CD4-positive, alpha-beta T cell treated with Interleukin-17A for 4 hours (primary cell): Measurements from ENCODE around the gene PER2.
"Not testable (repeated sequence)": the region's sequence is repeated elsewhere in the genome, so short reads cannot be mapped to it uniquely, and the experiment has no call there.

ENCODE experiments used
- DNase-seq: peaks from one replicate; pipeline ENCODE4 v3.0.0-alpha.2; 2020; ENCODE audit warnings: mixed read lengths

PER2 gene

DNA sequence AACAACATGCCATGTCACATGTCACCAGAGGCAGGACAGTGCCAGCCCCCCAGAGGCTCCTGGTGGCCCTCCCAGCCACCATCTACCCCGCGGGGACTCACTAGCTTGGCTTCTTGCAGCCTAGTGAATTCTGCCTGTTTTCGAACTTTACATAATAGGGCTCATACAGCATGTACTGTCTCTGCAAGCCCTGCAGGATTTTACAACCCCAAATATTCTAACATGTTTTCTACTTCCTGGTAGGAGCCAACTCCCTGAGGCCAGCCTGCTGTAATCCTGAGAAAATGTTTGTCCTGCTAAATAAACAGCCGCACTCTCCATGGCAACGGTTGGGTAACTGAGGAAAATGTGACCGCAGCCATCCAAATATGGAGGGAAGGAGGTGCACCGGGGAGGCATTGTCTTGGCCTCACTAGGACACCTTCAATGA is 2.7 kb downstream of the PER2 start:
- DNase-seq: no peak

DNA sequence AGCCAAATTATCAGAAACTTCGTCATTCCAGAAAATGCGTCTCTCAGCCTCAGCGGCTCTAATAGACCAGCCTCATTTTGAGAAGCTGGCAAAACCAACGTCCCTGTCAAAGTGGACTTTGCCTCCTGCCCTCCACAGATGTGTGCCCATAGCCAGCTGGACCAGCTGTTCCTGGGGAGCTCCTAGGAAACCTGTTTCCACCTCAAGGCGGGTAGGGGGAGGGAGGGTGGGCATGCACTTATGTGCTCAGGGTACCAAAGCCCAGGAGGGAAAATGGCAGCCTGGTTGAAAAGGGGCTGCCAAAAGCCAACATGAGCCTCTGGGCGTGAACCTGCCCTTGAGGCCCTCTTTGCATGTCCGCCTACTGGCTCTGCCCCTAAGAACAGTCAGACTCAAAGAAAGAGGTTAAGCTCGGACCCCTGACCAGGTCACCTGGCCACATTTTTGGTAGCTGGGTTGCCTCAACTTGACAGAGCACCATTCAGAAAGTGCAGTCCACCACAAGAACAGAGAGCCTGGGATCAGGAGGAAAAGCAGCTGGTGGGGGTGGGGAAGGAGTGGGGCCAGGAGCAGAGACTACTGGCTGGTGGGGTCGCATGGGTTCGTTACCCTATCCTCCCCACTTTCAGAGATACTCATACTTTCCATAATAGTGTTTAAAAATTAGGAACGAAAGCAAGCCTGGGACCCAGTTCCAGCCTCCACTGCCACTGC is 3.5 kb downstream of the PER2 start:
- no peak for DNase-seq

DNA sequence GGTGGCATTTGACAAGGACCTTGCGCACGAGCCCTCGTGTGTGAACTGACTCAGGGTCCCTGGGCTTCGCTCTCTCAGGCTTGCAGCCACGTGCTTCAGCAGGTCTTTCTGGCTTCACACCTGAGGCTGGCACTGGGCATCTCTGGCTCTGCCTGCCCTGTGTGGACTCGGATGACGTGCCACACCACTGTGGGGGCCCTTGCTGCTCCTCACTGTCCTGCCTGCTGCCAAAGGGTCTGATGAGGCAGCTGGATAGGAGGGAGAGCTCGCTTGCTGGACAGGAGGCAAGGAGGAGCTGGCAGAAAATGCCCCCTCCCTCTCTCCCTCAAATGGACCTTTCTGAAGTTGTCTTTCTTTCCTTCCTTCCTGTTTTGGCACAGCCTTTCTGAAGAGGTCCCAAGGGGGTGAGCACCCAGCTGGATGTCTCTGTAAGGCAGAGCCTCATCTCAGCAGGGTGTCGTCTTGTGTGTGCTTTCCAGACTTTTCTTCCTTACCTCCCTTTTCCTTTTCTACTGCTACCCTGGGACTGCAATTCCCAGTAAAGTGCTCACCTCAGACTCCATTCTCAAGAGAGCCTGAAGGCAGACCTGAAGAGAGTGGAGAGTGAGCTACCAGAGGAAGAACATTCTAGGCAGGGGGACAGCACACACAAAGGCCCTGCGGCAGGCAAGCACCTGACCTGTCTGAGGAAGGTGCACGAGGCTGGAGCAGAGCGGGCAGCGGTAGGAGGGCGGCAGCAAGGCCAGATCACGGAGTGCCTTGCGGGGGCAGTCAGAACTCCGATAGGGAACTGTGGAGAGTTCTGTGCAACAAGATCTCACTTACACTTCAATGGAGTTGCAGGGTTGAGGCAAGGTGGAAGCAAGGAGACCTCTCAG is 5.3 kb downstream of the PER2 start:
- no peak for DNase-seq

DNA sequence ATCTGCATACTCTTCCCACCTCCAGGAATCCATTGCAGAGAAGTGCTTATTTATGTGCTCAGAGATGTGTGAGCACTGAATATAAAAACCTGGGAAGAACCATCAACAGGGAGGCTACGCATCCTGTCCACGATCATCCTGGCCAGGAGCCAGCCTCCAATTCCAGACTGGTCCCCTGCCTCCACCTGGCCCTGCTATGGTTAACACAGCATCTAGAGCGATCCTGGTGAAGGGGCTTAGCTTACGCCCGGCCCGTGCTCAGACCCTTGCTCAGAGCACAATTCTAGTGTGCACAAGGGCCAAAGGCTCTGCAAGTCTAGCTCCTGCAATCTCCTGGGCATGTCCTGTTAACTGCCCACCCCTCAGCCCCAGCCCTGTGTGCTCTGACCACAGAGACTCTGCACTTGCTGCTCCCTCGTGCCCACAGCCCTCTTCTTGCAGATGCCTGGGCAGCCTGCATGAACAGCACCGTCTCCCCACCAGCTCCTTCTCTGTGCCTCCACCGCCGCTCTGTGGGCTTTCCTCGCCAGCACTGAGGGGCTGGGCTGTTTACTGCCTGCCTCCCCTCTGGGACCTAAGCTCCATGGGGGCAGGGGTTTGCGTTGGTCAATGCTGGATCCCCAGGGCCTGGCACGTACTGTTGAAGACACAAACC is 6.5 kb downstream of the PER2 start:
- no peak for DNase-seq

DNA sequence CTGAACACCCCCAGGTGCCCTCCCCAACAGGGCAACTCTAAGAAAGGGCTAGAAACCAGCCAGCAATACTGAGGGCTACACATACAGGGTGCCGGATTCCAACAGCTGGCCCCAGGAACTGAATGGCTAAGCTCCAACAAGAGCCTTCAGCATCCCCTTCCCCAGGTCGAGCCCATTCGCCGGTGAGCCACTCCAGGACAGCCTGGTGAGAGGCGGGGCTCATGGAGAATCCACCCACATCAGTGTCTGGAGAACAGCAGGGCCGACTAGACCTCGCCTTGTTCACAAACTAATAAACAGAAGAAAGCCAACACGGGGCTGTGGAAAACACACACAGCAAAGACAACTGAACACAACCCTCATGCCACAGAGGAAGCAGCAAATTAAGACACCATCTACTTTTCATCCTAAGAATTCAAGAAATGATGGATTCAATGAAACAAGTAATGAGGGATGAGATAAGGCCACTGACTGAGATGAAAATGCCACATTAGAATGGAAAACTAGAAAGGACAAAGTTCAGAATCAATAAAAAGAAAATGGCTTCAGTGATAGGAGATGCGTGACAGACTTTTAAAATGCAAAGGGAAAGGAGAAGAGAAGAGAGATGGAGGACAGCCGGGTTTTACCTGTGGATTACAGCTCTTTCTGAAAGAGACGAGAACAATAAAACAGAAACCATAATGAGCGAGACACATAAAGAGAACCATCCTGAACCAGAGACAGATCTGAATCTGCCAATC is 8.2 kb downstream of the PER2 start:
- no peak for DNase-seq

DNA sequence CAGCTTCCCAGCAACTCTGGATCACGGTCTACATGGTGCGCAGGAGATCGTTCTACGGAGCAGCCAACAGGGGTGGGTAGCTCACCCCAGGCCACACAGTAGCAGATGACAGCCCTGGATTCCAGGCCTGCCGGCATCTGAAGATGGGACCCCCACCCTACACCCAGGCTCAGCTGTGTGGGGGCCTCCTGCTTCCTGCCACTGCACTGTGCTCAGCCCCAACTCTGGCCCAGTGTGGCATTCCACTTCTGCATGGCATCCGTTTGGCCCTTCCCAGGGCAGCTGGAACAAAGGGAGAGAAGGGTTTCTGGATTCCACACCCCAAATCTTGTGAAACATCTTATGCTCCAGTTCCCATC is 9.1 kb downstream of the PER2 start:
- no peak for DNase-seq

DNA sequence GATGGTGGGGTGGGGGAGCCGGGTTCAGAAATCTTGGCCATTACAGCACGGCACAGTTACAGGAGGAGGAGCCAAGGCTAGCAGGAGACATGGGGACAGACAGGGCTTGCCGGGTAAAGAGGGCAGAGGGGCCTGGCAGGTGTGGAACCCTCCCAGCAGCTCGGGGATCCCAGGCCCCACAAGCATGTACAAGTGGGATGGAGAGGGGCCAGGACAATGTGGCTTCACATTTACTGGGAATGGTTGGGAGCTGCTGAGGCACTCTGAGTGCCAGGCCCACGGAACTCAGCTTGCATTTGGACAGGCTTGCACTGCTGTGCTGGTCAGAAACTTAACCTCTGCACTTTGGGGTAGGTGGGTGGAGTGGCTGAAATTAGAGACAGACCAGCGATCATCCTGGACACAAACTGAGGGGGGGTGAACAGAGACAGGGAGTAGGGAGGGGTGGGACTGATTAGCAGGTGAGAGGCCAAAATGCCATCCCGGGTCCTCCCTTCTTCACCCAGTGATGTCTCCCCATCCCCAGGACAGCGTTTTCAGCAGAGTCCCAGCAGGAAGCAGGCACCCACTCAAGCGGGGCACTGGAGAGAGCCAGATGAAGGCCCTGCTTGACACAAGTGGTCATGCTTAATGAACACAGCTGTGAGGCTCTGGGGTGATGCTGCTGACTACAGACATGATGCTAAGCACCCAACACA is 9.6 kb downstream of the PER2 start:
- no peak for DNase-seq

DNA sequence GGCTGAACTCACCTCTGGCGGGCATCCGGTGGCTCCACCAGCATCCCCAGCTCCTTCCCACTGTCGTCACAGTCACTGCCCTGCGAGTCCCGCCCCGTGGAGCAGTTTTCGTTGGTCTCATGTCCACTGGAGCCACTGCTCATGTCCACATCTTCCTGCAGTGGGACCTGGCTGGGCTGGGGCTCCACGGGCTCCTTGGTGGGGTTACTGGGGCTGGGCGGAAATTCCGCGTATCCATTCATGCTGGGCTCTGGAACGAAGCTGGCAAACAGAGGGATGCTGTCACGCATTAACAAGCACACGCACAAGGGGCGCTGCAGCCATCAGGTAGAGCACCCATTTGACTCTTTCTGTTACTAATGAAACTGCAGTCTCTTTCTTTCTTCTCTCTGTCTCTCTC is 10.7 kb downstream of the PER2 start:
- no peak for DNase-seq

DNA sequence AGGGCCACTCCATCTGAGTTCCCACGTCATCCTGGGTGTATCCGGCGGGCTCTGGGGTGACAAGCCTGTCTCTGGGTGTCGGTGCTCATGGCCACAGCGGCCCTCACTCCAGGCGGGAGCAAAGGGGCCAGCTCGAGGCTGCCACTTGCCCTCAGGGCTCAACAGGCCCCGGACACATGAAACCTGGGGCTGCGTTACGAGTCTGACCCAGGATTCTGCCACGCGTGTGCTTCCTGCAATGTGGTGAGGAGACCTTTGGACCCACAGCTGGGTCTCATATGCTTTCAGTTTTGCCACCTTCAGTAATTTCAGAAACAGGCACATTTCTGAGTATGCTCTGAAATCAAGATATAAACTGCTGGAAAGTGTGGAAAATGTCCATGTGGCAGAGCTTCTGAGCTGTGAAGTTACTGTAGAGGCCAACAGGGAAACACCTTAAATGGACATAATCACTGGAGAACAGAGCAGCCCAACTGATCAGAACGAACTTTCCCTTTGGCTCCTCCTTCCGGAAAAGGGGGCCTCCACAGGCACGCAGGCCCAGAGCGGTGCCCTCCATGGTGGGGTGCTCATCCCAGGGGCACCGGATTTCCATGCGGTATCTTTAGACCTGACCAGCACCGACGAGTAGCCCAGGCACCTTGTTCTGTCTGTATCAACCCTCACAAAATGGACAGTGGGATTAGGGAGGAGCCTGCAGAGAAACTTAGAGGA is 14.1 kb downstream of the PER2 start:
- DNase-seq: no peak

DNA sequence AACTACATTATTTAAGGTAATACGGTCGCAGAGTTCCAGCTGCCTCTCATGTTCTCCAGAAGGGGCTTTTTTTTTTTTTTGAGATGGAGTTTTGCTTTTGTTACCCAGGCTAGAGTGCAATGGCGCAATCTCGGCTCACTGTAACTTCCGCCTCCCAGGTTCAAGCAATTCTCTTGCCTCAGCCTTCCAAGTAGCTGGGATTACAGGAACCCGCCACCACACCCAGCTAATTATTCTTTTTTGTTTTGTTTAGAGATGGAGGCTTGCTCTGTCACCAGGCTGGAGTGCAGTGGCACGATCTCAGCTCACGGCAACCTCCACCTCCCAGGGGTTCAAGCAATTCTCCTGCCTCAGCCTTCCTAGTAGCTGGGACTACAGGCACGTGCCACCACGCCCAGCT is 15.0 kb downstream of the PER2 start:
- DNase-seq: not testable (repeated sequence)

DNA sequence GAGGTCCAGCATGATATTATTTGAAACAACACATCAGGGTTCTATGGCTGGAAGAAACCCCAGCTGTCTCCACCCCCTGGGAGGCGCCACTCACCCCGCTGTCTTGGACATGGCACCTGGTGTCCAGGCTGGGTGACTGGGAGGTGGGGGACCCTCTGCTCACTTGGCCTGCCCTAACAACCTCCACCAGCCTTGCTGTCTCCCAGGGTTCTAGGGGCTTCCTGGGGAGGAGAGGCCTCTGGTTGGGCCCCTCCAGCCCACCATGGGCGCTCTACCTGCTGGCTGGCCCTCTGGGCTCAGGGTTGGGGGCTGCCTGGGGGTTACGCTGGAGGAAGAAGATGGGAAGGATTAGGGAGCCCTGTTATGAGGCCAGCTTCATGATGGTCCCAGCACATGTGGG is 16.3 kb downstream of the PER2 start:
- no peak for DNase-seq

DNA sequence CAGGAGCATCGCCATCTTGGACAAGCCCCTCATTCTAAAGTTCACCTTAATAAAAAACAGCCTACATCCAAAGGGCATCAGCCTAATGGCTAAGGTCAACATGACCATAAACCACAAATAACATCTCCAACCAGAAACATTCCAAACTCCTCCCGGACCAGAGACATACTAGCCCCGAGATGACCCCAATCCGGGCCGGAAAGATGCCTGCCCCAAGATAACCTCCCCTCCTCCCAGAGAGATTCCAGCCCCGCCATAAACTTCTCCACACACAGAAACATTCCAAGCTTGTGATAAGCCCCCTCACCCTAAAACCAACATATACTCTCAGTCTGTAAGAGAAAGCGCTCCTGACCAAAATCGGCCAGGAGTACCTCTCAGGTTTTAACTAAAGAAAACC is 16.7 kb downstream of the PER2 start:
- not testable (repeated sequence) for DNase-seq

DNA sequence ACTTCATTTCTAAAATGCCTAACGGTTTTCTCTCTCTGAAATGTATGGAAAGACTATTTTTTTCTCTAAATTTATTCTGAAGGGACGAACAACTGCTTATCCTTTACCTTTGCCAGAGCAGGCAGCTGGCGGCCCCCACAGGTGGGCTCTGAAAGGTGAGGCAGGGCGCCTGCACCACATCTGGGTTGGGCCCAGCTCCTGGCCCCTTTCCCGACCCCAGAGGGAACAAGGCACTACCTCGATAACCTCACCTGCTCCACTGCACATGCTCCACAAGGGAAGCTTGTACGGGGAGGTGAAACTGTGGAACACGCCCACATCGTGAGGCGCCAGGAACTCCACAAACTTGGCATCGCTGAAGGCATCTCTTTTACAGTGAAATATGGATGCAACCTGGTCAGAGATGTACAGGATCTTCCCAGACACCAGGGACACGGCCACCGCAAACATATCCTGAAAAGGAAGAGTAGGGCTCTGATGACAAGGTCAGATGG is 17.3 kb downstream of the PER2 start:
- DNase-seq: no peak

DNA sequence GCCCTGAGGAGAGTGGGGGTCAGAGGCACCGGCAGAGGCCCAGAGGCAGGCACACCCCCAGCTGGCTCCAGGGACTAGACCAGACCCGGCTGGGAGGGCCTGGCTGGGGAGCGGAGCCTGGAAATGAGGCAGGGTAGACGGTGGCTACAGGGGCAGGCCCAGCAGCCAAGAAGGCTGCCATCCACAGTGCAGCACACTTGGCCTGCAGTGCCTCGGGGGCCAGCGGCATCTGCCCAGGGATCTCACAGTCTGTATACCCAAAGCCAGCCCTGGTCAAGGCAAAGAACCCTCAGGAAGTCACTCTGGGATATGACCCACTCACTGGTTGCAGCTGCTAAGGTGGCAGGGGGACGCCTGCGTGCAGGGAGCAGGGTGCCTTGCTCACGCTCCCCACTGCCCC is 17.8 kb downstream of the PER2 start:
- DNase-seq: no peak

DNA sequence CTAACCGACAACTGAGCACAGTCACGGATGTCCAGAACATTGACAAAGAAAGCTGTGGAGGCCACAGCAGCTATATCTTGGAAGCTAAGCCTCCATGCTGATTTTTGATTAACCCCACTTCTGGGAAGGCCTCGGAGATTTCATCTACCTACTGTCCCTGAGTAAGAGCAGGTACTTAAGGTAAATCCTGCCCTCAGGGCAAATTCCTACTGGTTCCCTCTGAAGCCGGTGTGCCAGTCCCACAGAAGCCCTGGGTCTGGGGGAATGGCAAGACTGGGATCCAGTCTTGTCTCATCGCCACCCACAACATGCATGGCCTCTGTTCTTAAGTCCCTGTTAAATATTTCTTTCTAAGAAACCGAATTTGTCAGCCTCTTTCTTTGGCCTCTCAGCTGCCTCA is 18.7 kb downstream of the PER2 start:
- no peak for DNase-seq

DNA sequence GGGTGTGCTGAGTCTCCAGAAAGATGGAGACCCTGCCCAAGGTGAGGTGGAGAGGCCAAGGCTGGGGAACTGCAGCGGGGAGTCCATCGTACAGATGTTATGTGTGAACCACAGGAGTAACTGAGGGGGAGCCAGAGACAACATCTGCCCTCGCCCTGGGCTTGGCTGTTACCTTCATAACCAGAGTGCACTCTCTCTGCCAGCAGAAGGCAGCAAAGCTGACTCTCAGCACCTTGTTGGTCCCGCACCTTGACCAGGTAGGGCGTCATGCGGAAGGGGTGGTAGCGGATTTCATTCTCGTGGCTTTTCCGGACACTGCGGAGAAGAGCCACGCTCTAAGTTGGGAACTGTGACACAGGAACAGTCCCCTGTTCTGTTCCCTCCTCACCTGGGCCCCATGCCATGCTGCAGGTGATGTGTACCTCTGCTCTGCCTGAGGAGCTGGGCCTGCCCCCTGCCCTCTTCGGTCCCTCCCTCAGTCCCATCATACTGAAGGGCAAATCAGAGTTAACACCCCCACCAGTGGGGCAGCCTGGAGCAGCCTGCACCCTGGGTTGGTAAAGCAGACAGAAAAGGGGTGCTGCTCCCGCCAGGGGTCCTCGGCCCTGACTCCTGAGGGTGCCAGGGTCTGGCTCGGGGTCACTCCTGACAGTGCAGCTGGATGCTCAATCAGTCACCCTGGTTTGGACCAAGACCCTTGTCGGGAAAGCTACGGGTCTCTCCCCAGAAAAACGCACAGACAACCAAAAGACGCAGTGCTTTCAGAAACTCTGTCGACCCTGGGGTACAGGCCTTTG is 20.3 kb downstream of the PER2 start:
- DNase-seq: no peak

DNA sequence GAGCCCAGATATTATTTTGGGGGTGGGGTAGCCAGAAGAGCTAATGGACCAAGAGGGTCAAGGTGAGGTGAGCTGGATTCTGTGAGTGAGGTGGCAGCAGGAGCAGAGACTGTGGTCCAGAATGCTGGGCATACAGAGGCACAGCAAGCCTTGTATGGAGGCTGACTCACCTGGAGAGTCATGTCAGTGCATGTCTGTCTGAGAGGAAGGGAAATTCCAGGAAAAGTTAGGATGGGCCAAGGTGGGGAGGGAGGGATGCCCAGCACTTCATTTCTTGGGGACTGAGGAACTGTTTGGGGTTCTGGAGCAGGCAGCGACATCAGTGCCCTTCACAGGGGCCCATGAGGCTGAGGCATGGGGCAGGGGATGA is 21.1 kb downstream of the PER2 start:
- DNase-seq: no peak

DNA sequence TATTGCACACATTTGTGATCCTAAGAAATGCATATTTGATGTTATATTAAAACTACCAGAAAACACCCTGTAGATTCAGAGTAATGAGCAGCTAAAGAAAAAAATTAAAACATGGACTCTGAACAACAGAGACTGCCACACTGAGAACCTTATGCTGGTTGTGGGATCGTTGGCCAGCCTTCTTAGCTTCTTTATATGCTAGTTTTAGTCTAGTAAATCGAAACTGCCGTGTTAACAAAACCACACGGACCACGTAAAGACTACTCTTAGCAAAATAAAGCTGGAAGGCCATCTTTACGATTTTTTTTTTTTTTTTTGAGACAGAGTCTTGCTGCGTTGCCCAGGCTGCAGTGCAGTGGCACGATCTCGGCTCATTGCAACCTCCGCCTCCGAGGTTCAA is 22.8 kb downstream of the PER2 start:
- no peak for DNase-seq

DNA sequence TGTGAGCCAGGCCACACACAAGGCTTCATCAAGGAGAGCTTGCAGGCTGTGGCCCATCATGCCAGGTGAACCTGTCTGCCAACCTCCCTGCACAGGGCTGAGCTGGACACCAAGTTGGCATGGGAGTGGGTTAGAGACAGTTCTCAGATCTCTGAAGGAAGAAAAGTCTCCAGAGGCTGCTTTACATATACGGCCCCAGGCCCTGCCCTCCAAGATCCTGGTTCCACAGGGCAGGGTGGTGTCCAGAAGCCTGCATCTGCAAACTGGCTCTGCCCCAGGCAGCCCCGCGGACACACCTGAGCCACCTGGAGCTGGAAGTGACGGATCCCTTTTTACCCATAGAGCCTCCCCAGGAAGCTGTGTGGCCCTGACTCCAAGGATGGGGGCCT is 24.3 kb downstream of the PER2 start:
- no peak for DNase-seq

DNA sequence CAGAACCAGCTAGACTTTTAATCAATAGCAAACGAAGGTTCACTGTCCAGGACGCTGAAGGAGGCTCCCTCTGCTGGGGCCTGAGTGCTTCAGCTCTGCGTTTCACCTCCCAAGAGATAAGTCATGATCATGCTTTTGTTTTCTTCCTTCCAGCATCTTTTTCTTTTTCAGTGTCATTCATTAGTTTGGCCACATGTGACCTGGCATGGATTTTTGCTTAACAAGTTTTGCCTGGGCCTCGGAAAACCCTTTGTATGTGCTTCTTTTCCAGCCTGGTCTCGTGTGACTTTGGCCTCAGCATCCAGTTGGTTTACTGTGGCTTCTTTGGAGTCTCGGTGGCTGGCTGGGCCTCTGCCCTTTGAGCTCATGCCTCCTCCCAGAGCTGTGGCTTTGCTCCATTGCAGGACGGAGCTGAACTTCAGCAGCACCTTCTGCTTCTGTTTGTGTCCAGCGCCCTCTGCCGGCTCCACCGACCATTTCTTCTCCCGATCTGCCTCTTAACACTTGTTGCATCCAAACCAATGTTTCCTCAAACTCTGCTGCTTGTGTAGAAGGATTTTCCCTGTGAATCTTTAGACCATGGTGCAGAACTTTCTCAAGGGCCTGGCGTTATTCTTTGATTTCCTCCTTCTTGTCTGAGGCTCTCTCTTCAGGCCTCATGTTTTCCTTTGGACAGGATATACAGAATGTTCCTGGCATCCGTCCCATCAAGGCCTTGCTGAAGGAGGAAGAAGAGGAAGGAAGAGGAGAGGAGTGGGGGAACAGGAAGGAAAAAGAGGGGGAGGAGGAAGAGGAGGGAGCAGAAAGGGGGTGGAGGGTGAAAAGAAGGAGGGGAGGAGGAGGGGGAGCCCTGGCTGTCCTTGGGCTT is 25.0 kb downstream of the PER2 start:
- DNase-seq: peak; percentile 85
